Esophagus squamous epithelium (tissue), 4 donors: Measurements from ENCODE around the gene C11orf58.

Source experiments
- POLR2A ChIP-seq, 4 donors: fragments of 450-650 bp; IDR thresholded peaks; one replicate each; pipeline ENCODE4 v1.6.1; 2017; ENCODE audit warnings: antibody characterized with exemption in 4 of 4, mild to moderate bottlenecking in 4 of 4, moderate library complexity in 3 of 4
- TF ChIP-seq, protein P1 (sequence below), 6 experiments: fragments of 450-650 bp in 4 of 6; fragments of 200-600 bp in 2 of 6; sonication (generic) in 2 of 6; IDR thresholded peaks; one replicate each; pipeline ENCODE4 v1.5.1; 2016 to 2019; ENCODE audit warnings: antibody characterized with exemption in 6 of 6, mild to moderate bottlenecking in 4 of 6, moderate library complexity in 4 of 6

- TF ChIP-seq, protein P1, sequence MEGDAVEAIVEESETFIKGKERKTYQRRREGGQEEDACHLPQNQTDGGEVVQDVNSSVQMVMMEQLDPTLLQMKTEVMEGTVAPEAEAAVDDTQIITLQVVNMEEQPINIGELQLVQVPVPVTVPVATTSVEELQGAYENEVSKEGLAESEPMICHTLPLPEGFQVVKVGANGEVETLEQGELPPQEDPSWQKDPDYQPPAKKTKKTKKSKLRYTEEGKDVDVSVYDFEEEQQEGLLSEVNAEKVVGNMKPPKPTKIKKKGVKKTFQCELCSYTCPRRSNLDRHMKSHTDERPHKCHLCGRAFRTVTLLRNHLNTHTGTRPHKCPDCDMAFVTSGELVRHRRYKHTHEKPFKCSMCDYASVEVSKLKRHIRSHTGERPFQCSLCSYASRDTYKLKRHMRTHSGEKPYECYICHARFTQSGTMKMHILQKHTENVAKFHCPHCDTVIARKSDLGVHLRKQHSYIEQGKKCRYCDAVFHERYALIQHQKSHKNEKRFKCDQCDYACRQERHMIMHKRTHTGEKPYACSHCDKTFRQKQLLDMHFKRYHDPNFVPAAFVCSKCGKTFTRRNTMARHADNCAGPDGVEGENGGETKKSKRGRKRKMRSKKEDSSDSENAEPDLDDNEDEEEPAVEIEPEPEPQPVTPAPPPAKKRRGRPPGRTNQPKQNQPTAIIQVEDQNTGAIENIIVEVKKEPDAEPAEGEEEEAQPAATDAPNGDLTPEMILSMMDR (IDR thresholded peaks at IDR 0.05): no peak
- TF ChIP-seq POLR2A (IDR thresholded peaks at IDR 0.05): no peak
Measured at GRCh38 chr11:16744128-16744725, 5.8 kb downstream of the C11orf58 start.
